Panc1 (cell line): ENCODE data around the gene CLCN2.

Experiments
- SIN3A ChIP-seq: IDR thresholded peaks from 2 replicates; pipeline ENCODE4 v1.6.1; 2012; ENCODE audit warnings: low read depth, mild to moderate bottlenecking, low read length, moderate library complexity, borderline replicate concordance; ENCODE audit not compliant: insufficient read depth
- TF ChIP-seq, protein P1 (sequence below): fragments of 450-650 bp; IDR thresholded peaks from 2 replicates; pipeline ENCODE4 v1.5.1; 2017; ENCODE audit warnings: mild to moderate bottlenecking

DNA sequence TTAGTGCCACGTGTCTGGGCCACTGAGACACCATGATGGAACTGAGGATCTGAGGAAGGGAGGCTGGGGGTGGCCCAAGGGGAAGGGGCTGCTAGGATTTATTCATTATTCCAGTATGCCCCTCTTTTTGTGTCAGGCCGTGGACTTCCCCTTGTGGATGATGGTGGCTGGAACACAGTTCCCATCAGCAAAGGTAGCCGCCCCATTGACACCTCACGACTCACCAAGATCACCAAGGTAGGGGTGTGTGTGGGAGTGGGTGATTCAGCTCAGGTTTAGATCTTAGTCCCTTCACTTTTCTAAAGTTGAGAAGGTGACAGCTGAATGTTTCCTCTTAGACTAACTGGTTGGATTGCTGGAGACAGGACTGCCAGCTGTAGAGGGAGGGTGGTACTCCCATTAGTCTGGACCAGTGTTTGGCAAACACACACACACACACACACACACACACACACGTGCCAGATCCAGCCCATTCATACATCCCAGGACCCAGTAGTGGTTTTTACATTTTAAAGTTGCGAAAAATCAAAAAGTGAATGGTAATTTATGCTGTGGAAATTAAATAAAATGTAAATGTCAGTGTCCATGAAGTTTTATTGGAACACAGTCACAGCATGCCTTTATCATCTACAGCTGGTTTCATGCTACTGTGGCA is 35.6 kb downstream of the CLCN2 start:
- TF ChIP-seq, protein P1, sequence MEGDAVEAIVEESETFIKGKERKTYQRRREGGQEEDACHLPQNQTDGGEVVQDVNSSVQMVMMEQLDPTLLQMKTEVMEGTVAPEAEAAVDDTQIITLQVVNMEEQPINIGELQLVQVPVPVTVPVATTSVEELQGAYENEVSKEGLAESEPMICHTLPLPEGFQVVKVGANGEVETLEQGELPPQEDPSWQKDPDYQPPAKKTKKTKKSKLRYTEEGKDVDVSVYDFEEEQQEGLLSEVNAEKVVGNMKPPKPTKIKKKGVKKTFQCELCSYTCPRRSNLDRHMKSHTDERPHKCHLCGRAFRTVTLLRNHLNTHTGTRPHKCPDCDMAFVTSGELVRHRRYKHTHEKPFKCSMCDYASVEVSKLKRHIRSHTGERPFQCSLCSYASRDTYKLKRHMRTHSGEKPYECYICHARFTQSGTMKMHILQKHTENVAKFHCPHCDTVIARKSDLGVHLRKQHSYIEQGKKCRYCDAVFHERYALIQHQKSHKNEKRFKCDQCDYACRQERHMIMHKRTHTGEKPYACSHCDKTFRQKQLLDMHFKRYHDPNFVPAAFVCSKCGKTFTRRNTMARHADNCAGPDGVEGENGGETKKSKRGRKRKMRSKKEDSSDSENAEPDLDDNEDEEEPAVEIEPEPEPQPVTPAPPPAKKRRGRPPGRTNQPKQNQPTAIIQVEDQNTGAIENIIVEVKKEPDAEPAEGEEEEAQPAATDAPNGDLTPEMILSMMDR: no peak
- no peak for TF ChIP-seq SIN3A
